ENCODE measurements around the gene PPFIA2.

- TF ChIP-seq CTCF (IDR thresholded peaks at IDR 0.05): no peak
- TF ChIP-seq SIN3A (IDR thresholded peaks at IDR 0.05; ENCODE audit: borderline replicate concordance, insufficient read depth, low read depth, low read length): no peak
- no peak for TF ChIP-seq TCF7L2 (IDR thresholded peaks at IDR 0.05; ENCODE audit: low read depth, low read length)
- no peak for TF ChIP-seq REST (IDR thresholded peaks at IDR 0.05; ENCODE audit: insufficient read depth in 1 of 2, low read depth in 2 of 2, low read length in 1 of 2)
- TF ChIP-seq POLR2AphosphoS5 (IDR thresholded peaks at IDR 0.05; ENCODE audit: low read depth, low read length): no peak
Measured at GRCh38 chr12:81439344-81439743, 319.8 kb downstream of the PPFIA2 start.

Data from Panc1 (cell line).